H9 (cell line): ENCODE results near the gene PRPF38B. TPM values are rescaled to one million over a fixed set of nuclear protein-coding genes. Genes with fewer than 3 reads are reported as not detected.
"Not testable (repeated sequence)": the region's sequence is repeated elsewhere in the genome, so short reads cannot be mapped to it uniquely, and the experiment has no call there.

Experiments used
- DNase-seq: peaks from one replicate; pipeline ENCODE4 v3.0.0-alpha.2; 2017
- H2AFZ ChIP-seq: one replicate; pipeline ENCODE4 v1.6.1; 2013; ENCODE audit warnings: mild to moderate bottlenecking, low read length, control low read depth, moderate library complexity
- H2AK5ac ChIP-seq: 2 replicates; pipeline ENCODE4 v1.6.1; 2013; ENCODE audit warnings: low read length, control low read depth, mixed read lengths; ENCODE audit not compliant: insufficient read length
- H2BK120ac ChIP-seq: one replicate; pipeline ENCODE4 v1.6.1; 2013; ENCODE audit warnings: low read depth, mild to moderate bottlenecking, low read length, control low read depth, inconsistent platforms; ENCODE audit not compliant: poor library complexity, severe bottlenecking
- H2BK12ac ChIP-seq: 2 replicates; pipeline ENCODE4 v1.6.1; 2013; ENCODE audit warnings: low read length, control low read depth, mixed read lengths, low read depth; ENCODE audit not compliant: insufficient read length
- H2BK15ac ChIP-seq: 2 replicates; pipeline ENCODE4 v1.6.1; 2013; ENCODE audit warnings: low read depth, low read length, control low read depth
- H2BK20ac ChIP-seq: one replicate; pipeline ENCODE4 v1.6.1; 2013; ENCODE audit warnings: low read depth, mild to moderate bottlenecking, low read length, control low read depth, inconsistent platforms; ENCODE audit not compliant: poor library complexity, severe bottlenecking
- H2BK5ac ChIP-seq: 2 replicates; pipeline ENCODE4 v1.6.1; 2013; ENCODE audit warnings: low read length, control low read depth, mixed read lengths; ENCODE audit not compliant: insufficient read length
- H3K14ac ChIP-seq: 2 replicates; pipeline ENCODE4 v1.6.1; 2013; ENCODE audit warnings: low read length, control low read depth; ENCODE audit not compliant: insufficient read depth
- H3K18ac ChIP-seq: 2 replicates; pipeline ENCODE4 v1.6.1; 2013; ENCODE audit warnings: low read depth, mild to moderate bottlenecking, mixed read lengths, low read length, control low read depth; ENCODE audit not compliant: insufficient read length
- H3K23ac ChIP-seq: 2 replicates; pipeline ENCODE4 v1.6.1; 2013; ENCODE audit warnings: low read length, control low read depth, mixed read lengths, low read depth; ENCODE audit not compliant: insufficient read length
- H3K23me2 ChIP-seq: 2 replicates; pipeline ENCODE4 v1.6.1; 2013; ENCODE audit warnings: low read depth, mild to moderate bottlenecking, mixed read lengths, low read length, control low read depth; ENCODE audit not compliant: insufficient read length, poor library complexity, severe bottlenecking
- H3K27ac ChIP-seq: 2 replicates; pipeline ENCODE4 v1.5.1; 2013; ENCODE audit warnings: low read length, control low read depth, mixed read lengths, low read depth; ENCODE audit not compliant: insufficient read length
- H3K27me3 ChIP-seq: 2 replicates; pipeline ENCODE4 v1.6.1; 2013; ENCODE audit warnings: low read length, control low read depth, inconsistent platforms; ENCODE audit not compliant: insufficient read depth
- H3K4ac ChIP-seq: 2 replicates; pipeline ENCODE4 v1.6.1; 2013; ENCODE audit warnings: low read depth, mild to moderate bottlenecking, control low read depth, inconsistent platforms, low read length, moderate library complexity
- H3K4me1 ChIP-seq: 2 replicates; pipeline ENCODE4 v1.6.1; 2013; ENCODE audit warnings: low read length, control low read depth, inconsistent platforms; ENCODE audit not compliant: insufficient read depth
- H3K4me2 ChIP-seq: 2 replicates; pipeline ENCODE4 v1.6.1; 2013; ENCODE audit warnings: low read length, control low read depth, mixed read lengths; ENCODE audit not compliant: insufficient read length, insufficient read depth
- H3K56ac ChIP-seq: 2 replicates; pipeline ENCODE4 v1.6.1; 2013; ENCODE audit warnings: low read depth, mild to moderate bottlenecking, mixed read lengths, low read length, control low read depth; ENCODE audit not compliant: insufficient read length
- H3K79me1 ChIP-seq: 2 replicates; pipeline ENCODE4 v1.6.1; 2013; ENCODE audit warnings: low read depth, mild to moderate bottlenecking, moderate library complexity, low read length, control low read depth, inconsistent platforms; ENCODE audit not compliant: insufficient read depth, poor library complexity, severe bottlenecking
- H3K79me2 ChIP-seq: 2 replicates; pipeline ENCODE4 v1.6.1; 2013; ENCODE audit warnings: low read length, control low read depth, inconsistent platforms; ENCODE audit not compliant: insufficient read depth
- H3K9ac ChIP-seq: 2 replicates; pipeline ENCODE4 v1.6.1; 2013; ENCODE audit warnings: low read length, control low read depth, mixed read lengths; ENCODE audit not compliant: insufficient read length; ENCODE audit errors: extremely low read depth
- H3K9me3 ChIP-seq: one replicate; pipeline ENCODE4 v1.6.1; 2013; ENCODE audit warnings: low read depth, low read length, inconsistent platforms; ENCODE audit not compliant: control insufficient read depth
- H3T11ph ChIP-seq: one replicate; pipeline ENCODE4 v1.6.1; 2013; ENCODE audit warnings: mild to moderate bottlenecking, low read length, control low read depth, inconsistent platforms
- H4K20me1 ChIP-seq: one replicate; pipeline ENCODE4 v1.6.1; 2013; ENCODE audit not compliant: control insufficient read depth, insufficient read length, insufficient read depth
- H4K5ac ChIP-seq: 2 replicates; pipeline ENCODE4 v1.6.1; 2013; ENCODE audit warnings: low read depth, mild to moderate bottlenecking, mixed read lengths, low read length, control low read depth; ENCODE audit not compliant: insufficient read length
- H4K8ac ChIP-seq: replicated peaks from 2 replicates; pipeline ENCODE4 v1.6.1; 2013; ENCODE audit warnings: low read length, control low read depth, mixed read lengths, low read depth; ENCODE audit not compliant: insufficient read length
- H4K91ac ChIP-seq: 2 replicates; pipeline ENCODE4 v1.6.1; 2013; ENCODE audit warnings: low read depth, mild to moderate bottlenecking, moderate library complexity, mixed read lengths, low read length, control low read depth; ENCODE audit not compliant: insufficient read length
- H3K27ac Mint-ChIP-seq, 3 experiments: 2 replicates in 2 of 3; 3 replicates in 1 of 3; pipeline ENCODE4 v1.8.0; 2020 to 2021; ENCODE audit warnings: mixed read lengths in 3 of 3, mild to moderate bottlenecking in 1 of 3, moderate library complexity in 1 of 3
- H3K27me3 Mint-ChIP-seq: 2 replicates; pipeline ENCODE4 v1.8.0; 2021; ENCODE audit warnings: low read depth, mild to moderate bottlenecking, moderate library complexity, mixed read lengths
- H3K36me3 Mint-ChIP-seq, 3 experiments: 2 replicates in 2 of 3; 3 replicates in 1 of 3; pipeline ENCODE4 v1.8.0; 2020 to 2021; ENCODE audit warnings: low read depth in 3 of 3, mixed read lengths in 3 of 3; ENCODE audit not compliant: insufficient read depth in 1 of 3
- H3K4me1 Mint-ChIP-seq, 2 experiments: 2 replicates each; pipeline ENCODE4 v1.8.0; 2020; ENCODE audit warnings: mixed read lengths in 2 of 2
- H3K4me3 Mint-ChIP-seq, 2 experiments: 2 replicates in 1 of 2; 3 replicates in 1 of 2; pipeline ENCODE4 v1.8.0; 2020 to 2021; ENCODE audit warnings: mild to moderate bottlenecking in 2 of 2, mixed read lengths in 2 of 2, moderate library complexity in 1 of 2
- H3K9me3 Mint-ChIP-seq, 2 experiments: 2 replicates in 1 of 2; 3 replicates in 1 of 2; pipeline ENCODE4 v1.8.0; 2020; ENCODE audit warnings: mild to moderate bottlenecking in 2 of 2, mixed read lengths in 2 of 2, moderate library complexity in 1 of 2
- WGBS: extraction: QIAGEN DNeasy Blood & Tissue Kit; methylation state at CpG from one replicate; pipeline ENCODE4 v1.1.7; 2013; ENCODE audit warnings: missing lambda C conversion rate, low lambda C conversion rate, mixed read lengths; ENCODE audit not compliant: insufficient read length; ENCODE audit errors: extremely low coverage; 5-methylcytosine and 5-hydroxymethylcytosine counted together
- total RNA-seq: library from RNA; stranded (reverse); gene quantifications from 2 replicates; pipeline ENCODE4 v1.2.1, GENCODE V29; 2021
- TF ChIP-seq, protein P1 (sequence below): fragments of 200-600 bp; sonication (generic); conservative IDR thresholded peaks from 3 replicates; pipeline ENCODE4 v1.8.0; 2021; ENCODE audit warnings: antibody characterized with exemption, mild to moderate bottlenecking

Gene PRPF38B
- total RNA-seq, 1 experiment from 2014 or later: 60.0 TPM

- Histone ChIP-seq H2AK5ac (no peak overlapping the region), H4K5ac (no peak overlapping the region), H3K4me1 (no peaks in the 10 kb centered on the region), H3K23ac (no peak overlapping the region), H3K23me2 (peaks cover 6% of the 10 kb centered on the region), H3K9me3 (no peaks in the 10 kb centered on the region), H3K27ac (no peak overlapping the region), H2BK120ac (no peak overlapping the region), H3K4ac (no peak overlapping the region), H3K18ac (no peak overlapping the region), H2AFZ (no peak overlapping the region), H4K91ac (no peak overlapping the region), H3K56ac (no peak overlapping the region), H3K79me2 (no peaks in the 10 kb centered on the region), H4K8ac (no peak overlapping the region), H3K79me1 (no peaks in the 10 kb centered on the region), H3T11ph (no peak overlapping the region), H3K27me3 (no peaks in the 10 kb centered on the region; the same call in 1 of the 2 replicates), H2BK5ac (no peak overlapping the region), H2BK15ac (no peak overlapping the region), H2BK20ac (no peak overlapping the region), H3K14ac (no peak overlapping the region), H3K9ac (no peak overlapping the region), H2BK12ac (no peak overlapping the region), H4K20me1 (no peaks in the 10 kb centered on the region), H3K4me2 (no peak overlapping the region)
- H3K4me1 Mint-ChIP-seq: peaks cover 0 to 3% of the 10 kb centered on the region in 2 experiments; a peak in 1 of 4 replicates
- peaks cover 26% of the 10 kb centered on the region for H3K27me3 Mint-ChIP-seq
- peaks cover 0 to 4% (median 3%) of the 10 kb centered on the region in 3 experiments; a peak in 2 of 7 replicates for H3K36me3 Mint-ChIP-seq
- H3K27ac Mint-ChIP-seq: no peak overlapping the region
- WGBS: no CpG with 5 or more reads among the region's 1 CpG
- TF ChIP-seq, protein P1, sequence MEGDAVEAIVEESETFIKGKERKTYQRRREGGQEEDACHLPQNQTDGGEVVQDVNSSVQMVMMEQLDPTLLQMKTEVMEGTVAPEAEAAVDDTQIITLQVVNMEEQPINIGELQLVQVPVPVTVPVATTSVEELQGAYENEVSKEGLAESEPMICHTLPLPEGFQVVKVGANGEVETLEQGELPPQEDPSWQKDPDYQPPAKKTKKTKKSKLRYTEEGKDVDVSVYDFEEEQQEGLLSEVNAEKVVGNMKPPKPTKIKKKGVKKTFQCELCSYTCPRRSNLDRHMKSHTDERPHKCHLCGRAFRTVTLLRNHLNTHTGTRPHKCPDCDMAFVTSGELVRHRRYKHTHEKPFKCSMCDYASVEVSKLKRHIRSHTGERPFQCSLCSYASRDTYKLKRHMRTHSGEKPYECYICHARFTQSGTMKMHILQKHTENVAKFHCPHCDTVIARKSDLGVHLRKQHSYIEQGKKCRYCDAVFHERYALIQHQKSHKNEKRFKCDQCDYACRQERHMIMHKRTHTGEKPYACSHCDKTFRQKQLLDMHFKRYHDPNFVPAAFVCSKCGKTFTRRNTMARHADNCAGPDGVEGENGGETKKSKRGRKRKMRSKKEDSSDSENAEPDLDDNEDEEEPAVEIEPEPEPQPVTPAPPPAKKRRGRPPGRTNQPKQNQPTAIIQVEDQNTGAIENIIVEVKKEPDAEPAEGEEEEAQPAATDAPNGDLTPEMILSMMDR: no peak
- H3K9me3 Mint-ChIP-seq: 0 out of 5 replicates have a peak, but pooled peaks cover 0 to 1% of the 10 kb centered on the region in 2 experiments
- DNase-seq: no peak
- no peak overlapping the region for H3K4me3 Mint-ChIP-seq
These were observed 26.3 kb upstream of the PRPF38B start for GRCh38 chr1:108665771-108666170.

DNA sequence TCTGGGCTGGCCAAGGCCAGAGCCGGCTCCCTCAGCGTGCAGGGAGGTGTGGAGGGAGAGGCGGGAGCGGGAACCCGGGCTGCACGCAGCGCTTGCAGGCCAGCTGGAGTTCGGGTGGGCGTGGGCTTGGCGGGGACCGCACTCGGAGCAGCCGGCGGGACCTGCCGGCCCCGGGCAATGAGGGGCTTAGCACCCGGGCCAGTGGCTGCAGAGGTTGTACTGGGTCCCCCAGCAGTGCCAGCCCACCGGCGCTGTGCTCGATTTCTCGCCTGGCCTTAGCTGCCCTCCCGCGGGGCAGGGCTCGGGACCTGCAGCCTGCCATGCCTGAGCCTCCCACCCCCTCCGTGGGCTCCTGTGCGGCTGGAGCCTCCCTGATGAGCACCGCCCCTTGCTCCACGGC is 24.7 kb upstream of the PRPF38B start:
- H2AFZ ChIP-seq, H2BK15ac ChIP-seq, H3K18ac ChIP-seq, H3K79me2 ChIP-seq, H3K23me2 ChIP-seq, H3K36me3 Mint-ChIP-seq, H3K23ac ChIP-seq, H3K9ac ChIP-seq, H2BK5ac ChIP-seq, H2AK5ac ChIP-seq, H4K8ac ChIP-seq, H3K27me3 ChIP-seq, DNase-seq, H3T11ph ChIP-seq, H3K9me3 ChIP-seq, H3K4me1 ChIP-seq, H3K4me2 ChIP-seq, H3K27ac Mint-ChIP-seq, H3K27ac ChIP-seq, H2BK12ac ChIP-seq, H3K4me1 Mint-ChIP-seq, H4K20me1 ChIP-seq, H2BK20ac ChIP-seq, H4K91ac ChIP-seq, H4K5ac ChIP-seq, H2BK120ac ChIP-seq, H3K9me3 Mint-ChIP-seq, H3K4ac ChIP-seq, H3K14ac ChIP-seq, H3K56ac ChIP-seq, H3K4me3 Mint-ChIP-seq, H3K79me1 ChIP-seq: not testable (repeated sequence)
- H3K27me3 Mint-ChIP-seq: peaks cover 11% of the 10 kb centered on the region
- WGBS: no CpG with 5 or more reads among the region's 28 CpGs
